SK-N-SH treated with all-trans-retinoic acid at 6 μM for 48 hours (cell line): ENCODE measurements around the gene DRD5.
"Not testable (repeated sequence)": the region's sequence is repeated elsewhere in the genome, so short reads cannot be mapped to it uniquely, and the experiment has no call there.

Experiments used
- ATAC-seq: fragments of 200-7000 bp; cut with Tn5 transposase; 3 replicates; pipeline ENCODE4 v1.9.1; 2020; ENCODE audit warnings: mild to moderate bottlenecking, moderate library complexity
- ARNTL ChIP-seq: fragments of 450-650 bp; formaldehyde crosslinking; IDR thresholded peaks from 2 replicates; pipeline ENCODE4 v1.5.0; 2020; ENCODE audit warnings: low read depth, mild to moderate bottlenecking, moderate library complexity, borderline replicate concordance
- BACH2 ChIP-seq: fragments of 250-450 bp; sonication (Bioruptor Pico); IDR thresholded peaks from 2 replicates; pipeline ENCODE4 v1.9.0; 2021; ENCODE audit warnings: mild to moderate bottlenecking, borderline replicate concordance
- CREB5 ChIP-seq: fragments of 250-450 bp; sonication (Bioruptor Pico); IDR thresholded peaks from 2 replicates; pipeline ENCODE4 v1.5.1; 2020; ENCODE audit warnings: low read depth, mild to moderate bottlenecking, moderate library complexity
- CSDC2 ChIP-seq: fragments of 250-450 bp; sonication (Bioruptor Pico); IDR thresholded peaks from 2 replicates; pipeline ENCODE4 v1.5.0; 2020; ENCODE audit warnings: mild to moderate bottlenecking, moderate library complexity
- CSRNP3 ChIP-seq: fragments of 250-450 bp; sonication (Bioruptor Pico); IDR thresholded peaks from 2 replicates; pipeline ENCODE4 v1.5.1; 2021; ENCODE audit warnings: mild to moderate bottlenecking, moderate library complexity
- GLIS3 ChIP-seq: fragments of 250-450 bp; sonication (Bioruptor Pico); IDR thresholded peaks from 2 replicates; pipeline ENCODE4 v1.5.0; 2020; ENCODE audit warnings: mild to moderate bottlenecking, moderate library complexity
- OSR1 ChIP-seq: fragments of 250-450 bp; sonication (Bioruptor Pico); IDR thresholded peaks from 2 replicates; pipeline ENCODE4 v1.8.0; 2022; ENCODE audit warnings: moderate library complexity, mild to moderate bottlenecking, inconsistent platforms
- POU6F1 ChIP-seq: fragments of 250-450 bp; sonication (Bioruptor Pico); IDR thresholded peaks from 2 replicates; pipeline ENCODE4 v1.8.0; 2021; ENCODE audit warnings: low read depth, mild to moderate bottlenecking, moderate library complexity, borderline replicate concordance
- PPARA ChIP-seq: fragments of 250-450 bp; sonication (Bioruptor Pico); IDR thresholded peaks from 2 replicates; pipeline ENCODE4 v1.5.0; 2020; ENCODE audit warnings: mild to moderate bottlenecking, borderline replicate concordance
- RARB ChIP-seq: fragments of 250-450 bp; sonication (Bioruptor Pico); IDR thresholded peaks from 2 replicates; pipeline ENCODE4 v1.8.0; 2021; ENCODE audit warnings: mild to moderate bottlenecking, moderate library complexity
- TCF4 ChIP-seq: fragments of 250-450 bp; sonication (Bioruptor Pico); IDR thresholded peaks from 2 replicates; pipeline ENCODE4 v1.8.0; 2021; ENCODE audit warnings: mild to moderate bottlenecking, moderate library complexity, borderline replicate concordance
- TOX ChIP-seq: fragments of 250-450 bp; sonication (Bioruptor Pico); IDR thresholded peaks from 2 replicates; pipeline ENCODE4 v1.8.0; 2021; ENCODE audit warnings: mild to moderate bottlenecking, moderate library complexity, borderline replicate concordance
- ZC3H10 ChIP-seq: fragments of 250-450 bp; sonication (Bioruptor Pico); IDR thresholded peaks from 2 replicates; pipeline ENCODE4 v1.5.1; 2021; ENCODE audit warnings: mild to moderate bottlenecking, moderate library complexity
- ZFP3 ChIP-seq: fragments of 250-450 bp; sonication (Bioruptor Pico); IDR thresholded peaks from 2 replicates; pipeline ENCODE4 v1.5.0; 2020; ENCODE audit warnings: mild to moderate bottlenecking, moderate library complexity
- ZFP30 ChIP-seq: fragments of 450-650 bp; formaldehyde crosslinking; IDR thresholded peaks from 2 replicates; pipeline ENCODE4 v1.5.0; 2022; ENCODE audit warnings: mild to moderate bottlenecking, moderate library complexity
- ZNF565 ChIP-seq: fragments of 450-650 bp; formaldehyde crosslinking; conservative IDR thresholded peaks from 2 replicates; pipeline ENCODE4 v1.5.0; 2020; ENCODE audit warnings: low read depth, mild to moderate bottlenecking, moderate library complexity
- ZNF70 ChIP-seq: fragments of 450-650 bp; formaldehyde crosslinking; IDR thresholded peaks from 2 replicates; pipeline ENCODE4 v1.5.0; 2020; ENCODE audit warnings: mild to moderate bottlenecking, moderate library complexity
- ZNF8 ChIP-seq: fragments of 450-650 bp; formaldehyde crosslinking; IDR thresholded peaks from 2 replicates; pipeline ENCODE4 v1.5.0; 2020; ENCODE audit warnings: mild to moderate bottlenecking, moderate library complexity
- TF ChIP-seq, protein P1 (sequence below): fragments of 250-450 bp; sonication (Bioruptor Pico); IDR thresholded peaks from 2 replicates; pipeline ENCODE4 v1.8.0; 2020; ENCODE audit warnings: mild to moderate bottlenecking, moderate library complexity, borderline replicate concordance

DRD5 gene

GRCh38 chr4:9781343-9782135 is at the start of gene DRD5:
Gene DRD5, plus strand, starts transcription at chr4:9781634. Its CDS starts 396 bp downstream, at chr4:9782030.
- ATAC-seq: no peak
- TF ChIP-seq OSR1 (no peak), ARNTL (CRISPR knock-in tag) (no peak), BACH2 (CRISPR knock-in tag) (no peak), CREB5 (no peak)

- ATAC-seq: not testable (repeated sequence)
Observed at GRCh38 chr4:9732256-9732655, 49.2 kb upstream of the DRD5 start.

GRCh38 chr4:9735515-9735914 is 45.9 kb upstream of the DRD5 start:
- TF ChIP-seq, protein P1, sequence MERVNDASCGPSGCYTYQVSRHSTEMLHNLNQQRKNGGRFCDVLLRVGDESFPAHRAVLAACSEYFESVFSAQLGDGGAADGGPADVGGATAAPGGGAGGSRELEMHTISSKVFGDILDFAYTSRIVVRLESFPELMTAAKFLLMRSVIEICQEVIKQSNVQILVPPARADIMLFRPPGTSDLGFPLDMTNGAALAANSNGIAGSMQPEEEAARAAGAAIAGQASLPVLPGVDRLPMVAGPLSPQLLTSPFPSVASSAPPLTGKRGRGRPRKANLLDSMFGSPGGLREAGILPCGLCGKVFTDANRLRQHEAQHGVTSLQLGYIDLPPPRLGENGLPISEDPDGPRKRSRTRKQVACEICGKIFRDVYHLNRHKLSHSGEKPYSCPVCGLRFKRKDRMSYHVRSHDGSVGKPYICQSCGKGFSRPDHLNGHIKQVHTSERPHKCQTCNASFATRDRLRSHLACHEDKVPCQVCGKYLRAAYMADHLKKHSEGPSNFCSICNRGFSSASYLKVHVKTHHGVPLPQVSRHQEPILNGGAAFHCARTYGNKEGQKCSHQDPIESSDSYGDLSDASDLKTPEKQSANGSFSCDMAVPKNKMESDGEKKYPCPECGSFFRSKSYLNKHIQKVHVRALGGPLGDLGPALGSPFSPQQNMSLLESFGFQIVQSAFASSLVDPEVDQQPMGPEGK: no peak
- no peak for TF ChIP-seq ARNTL (CRISPR knock-in tag)
- no peak for TF ChIP-seq TCF4
- no peak for TF ChIP-seq TOX (CRISPR knock-in tag)
- TF ChIP-seq RARB (CRISPR knock-in tag): no peak
- no peak for TF ChIP-seq ZC3H10
- no peak for TF ChIP-seq OSR1
- no peak for TF ChIP-seq ZNF565 (CRISPR knock-in tag)
- no peak for TF ChIP-seq ZNF8 (CRISPR knock-in tag)
- no peak for TF ChIP-seq CREB5
- no peak for TF ChIP-seq POU6F1 (CRISPR knock-in tag)
- no peak for ATAC-seq

GRCh38 chr4:9737280-9737679 is 44.2 kb upstream of the DRD5 start:
- ATAC-seq: not testable (repeated sequence)

DNA sequence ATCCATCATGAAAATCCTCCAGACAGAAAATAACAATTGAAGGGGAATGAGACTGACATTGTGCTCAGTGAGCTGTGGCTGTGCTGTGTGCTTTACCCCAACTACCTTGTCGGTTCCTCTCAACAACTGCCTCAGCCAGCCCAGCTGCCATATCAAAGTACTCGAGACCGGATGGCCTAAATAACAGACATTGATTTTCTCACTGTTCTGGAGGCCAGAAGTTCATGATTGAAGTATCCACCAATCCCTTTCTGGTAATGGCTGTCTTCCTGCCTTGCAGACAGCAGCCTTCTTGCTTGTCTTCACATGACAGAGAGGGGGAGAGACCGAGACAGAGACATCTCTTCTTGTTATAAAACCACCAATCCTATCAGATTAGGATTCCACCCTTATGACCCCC is 37.6 kb upstream of the DRD5 start:
- ATAC-seq: not testable (repeated sequence)

- ATAC-seq: no peak
- TF ChIP-seq OSR1 (no peak), ZFP3 (no peak), TOX (CRISPR knock-in tag) (no peak), CREB5 (no peak), GLIS3 (CRISPR knock-in tag) (no peak), ZNF565 (CRISPR knock-in tag) (no peak), CSDC2 (CRISPR knock-in tag) (no peak), CSRNP3 (no peak), BACH2 (CRISPR knock-in tag) (no peak), RARB (CRISPR knock-in tag) (no peak), PPARA (CRISPR knock-in tag) (no peak), ZC3H10 (no peak), TCF4 (no peak), ARNTL (CRISPR knock-in tag) (no peak), ZFP30 (CRISPR knock-in tag) (no peak), ZNF70 (CRISPR knock-in tag) (no peak)
Observed at GRCh38 chr4:9745782-9746181, 35.7 kb upstream of the DRD5 start.
